Esophagus mucosa (tissue), 1 donor: ENCODE measurements around the gene RNF186. TPM values are rescaled to one million over a fixed set of nuclear protein-coding genes. Genes with fewer than 3 reads are reported as not detected.
"Not testable (repeated sequence)": the region's sequence is repeated elsewhere in the genome, so short reads cannot be mapped to it uniquely, and the experiment has no call there.

Experiments used
- ATAC-seq: fragments of 200-7000 bp; cut with Tn5 transposase; one replicate; pipeline ENCODE4 v1.9.1; 2020
- total RNA-seq: library from RNA; stranded (reverse); gene quantifications from one replicate; pipeline ENCODE4 v1.2.4, GENCODE V29; 2023
- donor health status: DM: yes; HTN: yes; CAD: no.

The RNF186 gene
- total RNA-seq, 1 donor from 2014 or later: 0.16 TPM

DNA sequence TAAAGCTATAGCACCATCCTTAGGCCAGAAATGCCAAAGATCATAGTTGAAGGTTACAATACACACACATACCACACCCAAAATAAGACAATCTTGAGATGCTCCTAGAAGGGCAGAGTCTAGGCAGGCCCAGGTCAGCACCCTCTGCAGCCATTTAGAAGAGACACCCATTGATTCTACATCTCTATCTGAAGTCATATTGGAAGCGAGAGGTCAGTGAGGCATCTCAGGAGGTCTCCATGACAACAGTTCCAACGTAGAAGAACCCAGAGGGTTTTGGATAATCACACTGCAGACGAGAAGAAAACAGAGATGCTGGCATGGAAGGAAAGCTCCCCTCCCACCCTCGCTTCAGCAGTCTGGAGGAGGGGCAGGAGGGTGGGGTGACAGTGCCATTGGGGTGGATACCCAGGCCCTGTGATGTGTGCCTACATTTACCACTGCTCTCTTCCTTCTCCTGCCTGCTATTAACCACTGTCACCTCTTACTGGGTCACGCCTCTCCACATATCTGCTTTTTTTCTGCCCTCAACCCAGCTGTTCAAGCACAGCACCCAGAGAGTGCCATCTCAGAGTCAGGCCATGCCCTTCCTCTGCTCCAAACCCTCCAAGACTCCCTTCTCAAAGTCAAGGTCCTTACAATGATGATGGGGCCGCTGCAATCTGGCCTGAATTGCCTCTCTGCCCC lies 21.6 kb downstream of the RNF186 start:
- no peak for ATAC-seq

DNA sequence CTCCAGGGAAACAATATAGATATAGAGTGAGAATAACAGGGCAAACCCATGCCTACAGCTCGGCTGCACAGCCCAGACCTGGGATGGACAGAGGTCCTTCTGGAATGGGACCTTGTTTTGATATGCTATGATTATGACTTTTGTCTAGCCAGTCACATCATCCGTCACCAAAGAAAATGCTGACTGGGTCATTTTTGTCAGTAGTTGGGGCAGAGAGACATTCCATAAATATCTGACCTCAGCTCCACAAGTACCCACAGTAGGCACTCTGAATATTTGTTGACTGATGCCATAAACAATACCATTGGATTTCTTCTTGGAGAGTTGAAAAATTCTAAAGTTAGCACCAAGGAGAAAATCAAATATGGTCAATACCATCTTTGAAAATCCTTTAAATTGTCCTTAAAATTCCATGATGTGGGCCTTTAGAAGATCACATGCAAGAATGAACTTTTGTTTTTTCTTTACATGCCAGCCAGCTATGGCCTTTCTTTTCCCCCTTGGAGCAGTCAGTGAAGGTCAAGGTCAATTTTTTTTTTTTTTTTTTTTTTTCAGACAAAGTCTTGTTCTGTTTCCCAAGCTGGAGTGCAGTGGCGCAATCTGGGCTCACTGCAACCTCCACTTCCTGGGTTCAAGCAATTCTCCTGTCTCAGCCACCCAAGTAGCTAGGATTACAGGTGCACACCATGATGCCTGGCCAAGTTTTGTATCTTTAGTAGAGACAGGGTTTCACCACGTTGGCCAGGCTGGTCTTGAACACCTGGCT lies 22.7 kb downstream of the RNF186 start:
- no peak for ATAC-seq

DNA sequence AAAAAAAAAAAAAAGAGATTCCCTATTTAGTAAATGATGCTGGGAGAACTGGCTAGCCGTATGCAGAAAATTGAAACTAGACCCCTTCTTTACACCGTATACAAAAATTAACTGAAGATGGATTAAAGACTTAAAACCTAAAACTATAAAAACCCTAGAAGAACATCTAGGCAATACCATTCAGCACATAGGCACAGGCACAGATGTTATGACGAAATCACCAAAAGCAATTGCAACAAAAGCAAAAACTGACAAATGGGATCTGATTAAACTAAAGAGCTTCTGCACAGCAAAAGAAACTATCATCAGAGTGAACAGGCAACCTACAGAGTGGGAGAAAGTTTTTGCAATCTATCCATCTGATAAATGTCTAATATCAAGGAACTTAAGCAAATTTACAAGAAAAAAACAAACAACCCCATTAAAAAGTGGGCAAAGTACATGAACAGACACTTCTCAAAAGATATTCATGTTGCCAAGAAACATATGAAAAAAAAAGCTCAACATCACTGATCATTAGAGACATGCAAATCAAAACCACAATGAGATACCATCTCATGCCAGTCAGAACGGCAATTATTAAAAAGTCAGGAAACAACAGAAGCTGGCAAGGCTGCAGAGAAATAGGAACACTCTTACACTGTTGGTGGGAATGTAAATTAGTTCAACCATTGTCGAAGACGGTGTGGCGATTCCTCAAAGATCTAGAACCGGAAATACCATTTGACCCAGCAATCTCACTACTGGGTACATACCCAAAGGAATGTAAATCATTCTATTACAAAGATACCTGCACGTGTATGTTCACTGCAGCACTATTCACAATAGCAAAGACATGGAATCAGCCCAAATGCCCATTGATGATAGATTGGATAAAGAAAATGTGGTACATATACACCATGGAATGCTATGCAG lies 24.8 kb downstream of the RNF186 start:
- not testable (repeated sequence) for ATAC-seq

DNA sequence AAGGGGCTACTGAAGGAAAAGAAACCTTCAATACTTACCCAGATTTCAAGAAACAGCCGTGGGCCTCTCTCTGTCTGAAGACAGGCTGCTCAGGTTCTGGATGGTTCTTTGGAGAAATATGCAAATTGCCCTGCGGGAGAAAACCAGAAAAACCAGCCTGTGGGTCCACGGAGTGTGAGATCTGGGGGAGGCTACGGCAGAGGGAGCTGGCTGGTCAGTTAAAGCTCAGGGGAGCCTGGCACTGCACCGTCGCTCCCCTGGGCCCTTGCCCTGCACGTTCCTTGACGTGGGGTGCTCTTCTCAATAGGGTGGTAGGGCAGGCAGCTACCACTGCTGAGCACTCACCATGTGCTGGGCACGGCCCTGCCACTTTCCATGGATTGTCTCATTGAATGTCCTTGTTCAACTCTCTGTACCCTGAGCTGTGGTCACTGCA lies 28.1 kb downstream of the RNF186 start:
- ATAC-seq: peak; percentile 60

DNA sequence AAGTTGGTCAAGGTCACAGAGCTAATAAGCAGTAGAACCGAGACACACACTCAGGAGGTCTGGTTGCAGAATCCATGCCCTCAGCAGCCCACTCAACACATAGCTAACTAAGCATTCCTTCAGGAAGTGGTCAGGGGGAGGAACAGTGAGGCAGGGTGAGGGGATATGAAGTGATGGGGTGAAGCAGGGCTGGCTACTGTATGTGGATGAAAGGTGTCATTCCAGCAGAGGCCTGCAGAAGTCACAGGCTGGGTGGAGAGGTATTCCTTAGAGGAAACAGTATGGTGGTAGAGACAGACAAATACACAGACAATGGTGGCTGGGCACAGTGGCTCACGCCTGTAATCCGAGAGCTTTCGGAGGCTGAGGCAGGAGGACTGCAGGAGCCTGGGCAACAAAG lies 29.4 kb downstream of the RNF186 start:
- peak; percentile 19 for ATAC-seq

DNA sequence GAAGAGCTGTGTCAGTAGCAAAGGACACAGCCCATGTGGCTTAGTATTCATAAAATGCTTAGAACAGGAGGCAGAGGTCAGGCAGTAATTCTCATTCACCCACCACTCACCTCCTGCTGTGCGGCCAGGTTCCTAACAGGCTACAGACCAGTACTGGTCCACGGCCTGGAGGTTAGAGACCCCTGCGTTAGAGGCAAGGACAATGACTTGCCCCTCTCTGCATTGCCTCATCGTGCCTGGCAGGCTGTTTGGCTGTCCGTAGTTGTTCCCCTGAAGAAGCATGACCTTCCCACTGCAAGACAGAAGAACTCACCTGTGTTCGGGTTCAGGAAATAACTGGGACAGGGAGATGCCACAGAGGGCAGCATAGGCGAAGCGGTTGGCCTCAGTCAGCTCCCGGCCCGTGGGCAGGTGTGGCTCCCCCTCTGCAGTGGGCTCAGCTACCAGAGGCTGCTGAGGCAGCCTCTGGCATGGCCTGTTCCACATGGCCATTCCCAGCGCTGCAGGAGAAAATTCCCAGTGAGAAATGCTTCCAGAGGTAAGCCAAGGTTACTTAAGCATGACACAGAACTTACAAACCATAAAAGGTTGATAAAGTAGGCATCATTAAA lies 34.7 kb downstream of the RNF186 start:
- ATAC-seq: no peak

DNA sequence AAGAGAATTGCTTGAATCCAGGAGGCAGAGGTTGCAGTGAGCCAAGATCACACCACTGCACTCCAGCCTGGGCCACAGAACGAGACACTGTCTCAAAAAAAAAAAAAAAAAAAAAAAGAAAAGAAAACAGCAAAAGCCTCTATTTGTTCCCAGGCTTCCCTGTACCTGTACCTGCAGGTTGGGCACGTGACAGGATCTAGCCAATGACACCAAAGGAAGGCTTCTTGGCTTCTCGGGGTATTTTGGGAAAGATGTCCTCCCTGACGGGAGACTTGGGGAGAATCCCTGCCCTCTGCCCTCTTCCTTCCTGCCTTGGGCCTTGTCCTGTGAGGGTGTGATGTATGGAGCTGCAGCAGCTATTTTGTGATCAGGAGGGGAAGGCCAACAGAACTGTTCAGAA lies 38.1 kb downstream of the RNF186 start:
- no peak for ATAC-seq

DNA sequence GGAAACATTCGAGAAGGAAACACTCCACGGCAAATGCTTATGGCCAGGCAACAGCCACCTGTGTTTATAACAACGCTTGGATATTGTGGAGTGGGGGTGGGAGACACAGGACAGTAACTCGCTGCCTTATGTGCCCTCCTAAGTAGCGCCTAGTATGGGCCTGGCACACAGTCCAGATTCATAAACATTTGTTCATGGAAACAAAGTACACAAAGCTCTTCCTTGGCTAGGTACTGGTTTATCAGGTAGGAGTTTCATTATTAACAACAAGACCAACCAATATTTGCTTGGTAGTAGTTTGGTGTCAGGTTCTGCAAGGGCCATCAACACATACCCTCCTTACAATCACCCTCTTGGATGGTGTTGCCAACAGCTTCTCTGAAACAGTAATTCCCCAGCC lies 38.8 kb downstream of the RNF186 start:
- ATAC-seq: no peak

DNA sequence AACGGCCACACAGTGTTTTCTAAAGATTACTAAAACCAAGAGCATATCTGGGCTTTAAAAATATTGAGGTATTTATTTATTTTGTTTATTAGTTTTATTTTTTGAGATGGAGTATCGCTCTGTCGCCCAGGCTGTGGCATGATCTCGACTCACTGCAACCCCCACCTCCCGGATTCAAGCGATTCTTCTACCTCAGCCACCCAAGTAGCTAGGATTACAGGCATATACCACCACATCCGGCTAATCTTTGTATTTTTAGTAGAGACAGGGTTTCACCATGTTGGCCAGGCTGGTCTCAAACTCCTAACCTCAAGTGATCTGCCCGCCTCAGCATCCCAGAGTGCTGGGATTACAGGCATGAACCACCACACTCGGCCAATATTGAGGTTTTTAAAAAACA lies 39.3 kb downstream of the RNF186 start:
- ATAC-seq: no peak

DNA sequence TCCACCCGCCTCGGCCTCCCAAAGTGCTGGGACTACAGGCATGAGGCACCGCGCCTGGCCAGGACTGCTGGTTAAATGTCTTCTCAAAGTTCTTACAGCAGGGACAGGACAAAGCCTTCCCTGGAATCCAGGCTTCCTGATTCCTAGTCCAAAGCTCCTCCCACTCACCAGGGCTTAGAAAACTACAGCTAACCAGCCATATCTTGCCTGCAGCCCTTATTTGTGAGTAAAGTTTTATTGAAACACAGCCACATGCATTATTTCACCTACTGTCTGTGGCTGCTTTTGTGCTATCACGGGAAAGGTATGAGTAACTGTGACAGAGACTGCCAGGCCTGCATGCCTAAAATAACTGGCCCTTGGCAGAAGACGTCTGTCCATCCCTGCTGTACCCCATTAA lies 39.8 kb downstream of the RNF186 start:
- no peak for ATAC-seq

DNA sequence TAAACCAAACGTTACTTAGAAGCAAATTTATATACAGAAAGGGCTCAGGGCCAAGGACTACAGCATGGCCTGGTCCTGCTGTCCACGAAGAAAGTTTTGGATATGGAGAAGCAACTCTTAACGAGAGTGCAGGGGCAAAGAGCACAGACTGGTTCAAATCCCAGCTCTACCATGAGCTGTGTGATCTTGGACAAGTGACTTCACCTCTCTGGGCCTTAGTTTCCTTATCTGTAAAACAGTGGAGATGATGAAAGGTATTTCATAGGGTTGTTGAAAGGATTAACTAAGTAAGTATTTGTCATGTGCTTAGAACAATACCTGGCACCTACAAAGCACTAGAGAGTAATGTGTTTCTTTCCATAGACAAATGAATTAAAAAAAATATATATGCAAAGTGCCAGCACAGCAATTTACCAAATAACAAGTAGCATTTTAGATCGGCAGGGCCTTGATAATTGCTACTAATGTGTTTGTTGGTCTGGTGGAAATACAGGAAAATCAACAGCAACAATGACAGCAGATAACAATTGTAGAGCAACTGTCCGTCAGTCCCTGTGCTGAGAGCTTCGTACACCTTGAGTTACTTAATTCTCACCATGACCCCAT lies 40.8 kb downstream of the RNF186 start:
- no peak for ATAC-seq

DNA sequence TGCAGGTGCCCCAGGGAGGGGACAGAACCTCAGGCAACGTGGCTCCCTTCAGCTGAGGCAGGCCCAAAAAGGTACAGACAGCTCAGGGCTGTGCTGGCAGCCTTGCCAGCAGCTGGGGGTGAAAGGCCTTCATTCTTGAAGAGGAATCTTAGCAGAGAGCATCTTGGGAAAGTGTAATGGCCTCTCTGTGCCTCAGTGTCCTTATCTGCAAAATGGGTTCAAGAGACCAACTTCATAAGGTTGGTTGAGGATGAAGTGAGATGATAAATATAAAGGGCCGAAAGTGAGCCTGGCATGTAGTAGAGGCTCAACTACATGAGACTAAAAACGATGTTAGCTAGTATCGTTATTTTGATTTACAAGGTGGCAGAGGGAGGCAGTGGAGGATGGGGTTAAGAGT lies 41.6 kb downstream of the RNF186 start:
- ATAC-seq: no peak

DNA sequence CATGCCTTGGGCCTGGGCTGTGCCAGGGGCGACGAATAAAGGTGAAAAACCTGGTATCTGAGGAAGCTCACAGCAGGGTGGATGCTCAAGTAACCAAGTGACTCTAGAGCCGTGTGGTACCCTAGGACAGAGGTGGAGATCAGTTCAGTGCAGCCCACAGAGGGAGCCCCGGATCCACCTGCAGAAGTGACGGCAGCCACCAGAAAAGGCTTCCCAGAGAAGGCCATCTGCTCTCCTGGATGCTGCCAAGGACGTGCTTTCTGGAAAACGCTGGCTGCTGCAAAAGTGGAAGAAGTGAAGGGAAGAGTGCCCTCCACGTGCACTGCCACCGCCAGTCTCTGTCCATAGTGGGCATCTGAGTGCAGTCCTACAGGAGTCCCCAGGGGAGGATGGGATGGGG lies 43.0 kb downstream of the RNF186 start:
- no peak for ATAC-seq

DNA sequence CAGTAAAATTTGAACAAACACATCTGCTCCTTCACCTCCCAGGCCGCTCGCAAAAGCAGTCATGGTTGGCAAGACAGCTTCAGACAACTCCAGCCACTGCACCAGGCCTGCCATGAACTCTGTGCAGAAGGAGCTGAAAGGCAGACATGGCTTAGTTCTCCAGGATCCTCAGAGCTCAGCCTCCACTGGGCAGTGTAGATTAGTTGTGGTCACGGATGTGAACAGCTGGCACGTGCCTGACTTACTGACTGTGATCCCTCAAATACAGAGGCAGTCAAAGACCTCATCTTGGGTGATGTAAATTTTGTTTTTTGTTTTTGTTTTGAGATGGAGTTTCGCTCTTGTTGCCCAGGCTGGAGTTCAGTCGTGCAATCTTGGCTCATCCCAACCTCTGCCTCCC lies 43.7 kb downstream of the RNF186 start:
- ATAC-seq: no peak

DNA sequence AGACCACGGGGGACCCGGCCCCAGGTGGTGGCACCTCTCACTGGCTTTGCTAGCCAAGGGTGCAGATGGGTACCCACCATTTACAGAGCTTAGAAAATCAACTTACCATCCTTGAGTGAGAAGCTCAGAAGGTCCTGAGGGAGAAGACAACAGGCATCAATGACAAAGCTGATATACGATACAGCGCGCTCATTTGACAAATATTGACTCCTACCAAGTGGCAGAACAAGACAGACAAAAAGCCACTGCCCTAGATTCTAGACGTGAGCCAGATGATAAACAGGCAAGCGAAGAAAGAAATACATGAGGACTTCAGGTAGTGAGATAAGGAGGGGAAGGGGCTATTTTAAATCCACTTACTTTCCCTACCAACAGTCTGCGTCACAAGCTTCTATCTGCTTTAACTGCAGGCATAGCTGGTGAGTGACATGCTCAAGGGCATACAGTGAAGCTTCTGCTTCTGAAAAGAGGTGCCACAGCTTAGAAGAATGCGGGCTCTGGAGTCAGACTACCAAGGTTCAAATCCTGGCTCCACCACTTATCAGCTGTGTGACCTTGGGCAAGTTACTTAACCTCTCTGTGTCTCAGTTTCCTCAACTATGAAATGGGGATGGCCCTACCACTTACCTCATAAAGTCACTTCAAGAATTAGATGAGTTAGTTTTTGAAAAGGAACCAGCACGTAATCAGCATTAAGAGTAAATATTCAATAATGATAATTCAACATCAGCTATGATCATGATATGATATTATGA lies 44.5 kb downstream of the RNF186 start:
- no peak for ATAC-seq

DNA sequence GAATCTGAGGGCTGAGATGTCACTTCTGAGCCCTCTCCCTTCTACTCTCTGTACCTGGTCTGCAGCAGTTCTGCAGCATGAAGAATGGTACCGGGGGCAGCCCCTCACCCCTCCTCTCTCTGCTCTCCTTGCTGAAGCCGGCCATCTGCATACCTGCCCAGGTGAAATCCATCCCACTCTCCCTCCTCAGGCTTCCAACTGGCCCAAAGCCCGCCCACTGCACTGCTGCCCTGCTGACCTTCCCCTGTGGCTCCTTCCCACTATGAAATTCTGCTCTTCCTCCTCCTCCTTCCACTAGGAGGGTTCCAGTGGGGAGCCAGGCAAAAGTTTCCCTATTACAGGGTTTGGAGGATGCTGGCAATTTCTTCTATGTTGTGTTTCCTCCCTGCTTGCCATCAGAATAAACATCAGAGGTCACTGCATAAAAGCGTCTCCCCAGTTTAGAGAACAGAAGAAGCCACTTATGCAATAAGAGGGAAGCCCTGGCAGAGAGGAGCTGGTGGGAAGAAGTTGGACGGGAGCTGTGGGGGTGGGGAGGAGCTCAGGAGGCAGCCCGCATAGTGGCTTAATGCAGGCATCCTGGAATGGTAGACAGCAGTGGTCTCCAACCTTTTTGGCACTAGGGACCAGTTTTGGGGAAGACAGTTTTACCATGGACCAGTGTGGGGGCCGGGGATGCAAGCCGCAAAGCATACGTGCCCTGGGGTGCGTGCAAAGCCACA lies 45.7 kb downstream of the RNF186 start:
- no peak for ATAC-seq

DNA sequence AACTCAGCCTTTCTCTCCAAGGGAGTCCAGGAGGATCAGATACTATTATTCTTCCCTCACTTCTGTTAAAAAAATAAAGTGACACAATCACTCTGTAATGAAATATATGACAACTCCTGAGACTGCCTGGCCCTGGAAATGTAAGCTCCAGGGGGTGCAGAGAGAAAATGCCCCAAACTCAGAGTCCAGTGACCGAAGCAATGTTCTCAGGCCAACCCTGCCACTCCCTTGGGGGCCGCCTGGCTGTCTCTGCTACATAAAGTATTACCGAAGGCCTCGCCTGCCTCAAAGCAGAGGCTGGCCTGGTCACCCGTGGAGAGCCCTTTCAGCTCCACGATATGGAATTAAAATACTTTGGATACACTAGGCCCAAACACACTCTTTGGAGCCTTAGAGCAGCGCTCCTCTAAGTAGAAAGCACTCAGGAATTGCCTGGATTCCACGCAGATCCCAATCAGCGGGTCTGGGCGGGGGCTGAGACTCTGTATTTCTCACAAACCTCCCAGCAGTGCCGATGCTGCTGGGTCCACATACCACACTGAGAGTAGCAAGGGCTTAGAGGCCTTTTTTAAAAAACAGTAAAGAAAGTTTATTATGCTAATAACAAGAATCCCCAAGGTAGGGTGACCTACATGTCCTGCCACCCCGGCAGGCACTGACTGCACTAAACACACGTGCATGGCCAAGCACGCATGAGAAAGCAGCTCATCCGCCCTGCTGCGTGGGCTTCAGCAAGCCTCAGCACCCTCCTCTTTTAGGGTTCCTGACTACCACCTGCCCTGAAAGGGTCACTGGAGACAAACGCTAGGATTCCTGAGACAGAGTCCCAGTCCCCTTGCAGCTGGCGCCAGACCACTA lies 46.5 kb downstream of the RNF186 start:
- ATAC-seq: no peak

DNA sequence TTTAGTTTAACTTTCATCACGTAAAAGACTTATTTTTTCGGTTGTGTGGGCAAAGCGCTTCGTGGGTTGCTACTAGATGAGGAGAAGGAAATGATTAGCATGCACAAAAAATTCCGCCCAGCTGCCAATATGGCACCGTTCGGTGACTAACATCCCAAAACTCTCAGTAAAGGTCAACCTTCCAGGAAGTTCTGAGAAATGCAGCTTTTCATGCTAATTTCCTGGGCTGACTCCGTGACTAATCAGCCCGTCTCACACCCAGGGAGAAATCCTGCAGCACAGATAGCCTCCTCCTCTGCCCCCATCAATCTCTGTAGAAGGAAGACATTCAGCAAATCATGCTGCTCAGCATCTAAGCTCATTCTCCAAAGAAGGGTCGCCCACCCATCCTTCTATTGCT lies 49.5 kb downstream of the RNF186 start:
- ATAC-seq: peak; percentile 77

DNA sequence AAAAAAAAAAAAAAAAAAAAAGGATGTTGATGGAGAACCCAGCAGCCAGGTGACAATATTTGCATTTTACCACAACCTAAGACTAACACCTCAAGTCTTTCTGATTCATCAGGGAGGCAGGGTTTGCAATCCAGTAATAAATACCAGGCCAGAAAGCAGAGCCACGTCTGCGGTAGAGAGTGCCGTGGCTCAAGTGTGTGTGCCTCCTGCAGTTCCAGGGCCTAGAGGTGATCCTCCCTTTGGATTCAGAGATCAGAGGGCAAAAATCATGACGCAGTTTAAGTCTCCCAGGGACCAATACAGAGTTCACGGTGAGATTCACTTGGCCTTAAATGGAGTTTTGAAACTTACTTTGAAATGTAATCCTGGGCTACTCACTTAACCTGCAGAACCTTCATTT lies 50.2 kb downstream of the RNF186 start:
- ATAC-seq: peak; percentile 33
